ENCODE measurements around the gene SAAL1. TPM values are rescaled to one million over a fixed set of nuclear protein-coding genes. Genes with fewer than 3 reads are reported as not detected.

SAAL1 gene
- total RNA-seq, 1 experiment from 2014 or later: 34.3 TPM

DNA sequence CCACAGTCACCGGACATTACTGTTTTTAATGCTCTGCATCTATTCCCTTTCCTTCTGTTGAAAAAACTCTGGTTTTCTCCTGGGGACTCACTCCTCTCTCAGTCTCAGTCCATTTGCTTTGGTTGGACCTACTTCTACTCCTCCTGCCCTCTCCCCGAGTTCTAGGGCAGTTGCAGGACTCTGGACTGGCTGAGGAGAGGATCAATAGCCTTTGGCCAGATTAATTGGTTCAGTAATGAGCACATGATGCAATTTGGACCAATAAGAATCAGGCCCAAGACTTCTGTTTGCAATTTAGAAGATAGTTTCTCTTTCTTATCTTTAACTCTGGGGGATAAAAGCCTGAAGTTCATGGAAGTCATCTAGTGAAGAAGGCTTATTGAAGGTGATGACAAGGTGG, 44.5 kb downstream of the SAAL1 start:
- H3K36me3 Mint-ChIP-seq (ENCODE audit: insufficient read depth, unreplicated experiment): no peaks in the 10 kb centered on the region
- no peaks in the 10 kb centered on the region for H3K4me1 Mint-ChIP-seq (ENCODE audit: insufficient read depth, unreplicated experiment)
- H3K4me3 Mint-ChIP-seq (ENCODE audit: unreplicated experiment): no peak overlapping the region
- no peaks in the 10 kb centered on the region for H3K27me3 Mint-ChIP-seq (ENCODE audit: insufficient read depth, unreplicated experiment)
- intact Hi-C loops (cut with micrococcal nuclease): no loop called here
- CTCF ChIA-PET: interaction anchor here (0.6 kb wide), 1 partner anchor 92 kb away, joined by 3 read pairs; no protein-coding TSS in a partner anchor
- no peak for DNase-seq (ENCODE audit: unreplicated experiment)
- H3K27ac Mint-ChIP-seq (ENCODE audit: low read depth, unreplicated experiment): no peak overlapping the region
- no peak for TF ChIP-seq CTCF (IDR thresholded peaks at IDR 0.05; ENCODE audit: unreplicated experiment)
- H3K9me3 Mint-ChIP-seq (ENCODE audit: unreplicated experiment): no peaks in the 10 kb centered on the region
- no TSS peak for BruUV-seq (replicated peaks)
- POLR2A ChIA-PET: no interaction called here

- Mint-ChIP-seq H3K4me3 (ENCODE audit: unreplicated experiment) (no peak overlapping the region), H3K27me3 (ENCODE audit: insufficient read depth, unreplicated experiment) (no peaks in the 10 kb centered on the region), H3K27ac (ENCODE audit: low read depth, unreplicated experiment) (no peak overlapping the region), H3K36me3 (ENCODE audit: insufficient read depth, unreplicated experiment) (peaks cover 6% of the 10 kb centered on the region), H3K4me1 (ENCODE audit: insufficient read depth, unreplicated experiment) (no peaks in the 10 kb centered on the region), H3K9me3 (ENCODE audit: unreplicated experiment) (no peaks in the 10 kb centered on the region)
- intact Hi-C loops (cut with micrococcal nuclease): no loop called here
- ChIA-PET CTCF (no interaction called here), POLR2A (interaction anchor here (0.7 kb wide), 1 partner anchor 50 kb away, joined by 3 read pairs; no protein-coding TSS in a partner anchor)
- no TSS peak for BruUV-seq (replicated peaks)
- DNase-seq (ENCODE audit: unreplicated experiment): no peak
- no peak for TF ChIP-seq CTCF (IDR thresholded peaks at IDR 0.05; ENCODE audit: unreplicated experiment)
These were observed 49.2 kb downstream of the SAAL1 start for GRCh38 chr11:18056561-18057181.

DNA sequence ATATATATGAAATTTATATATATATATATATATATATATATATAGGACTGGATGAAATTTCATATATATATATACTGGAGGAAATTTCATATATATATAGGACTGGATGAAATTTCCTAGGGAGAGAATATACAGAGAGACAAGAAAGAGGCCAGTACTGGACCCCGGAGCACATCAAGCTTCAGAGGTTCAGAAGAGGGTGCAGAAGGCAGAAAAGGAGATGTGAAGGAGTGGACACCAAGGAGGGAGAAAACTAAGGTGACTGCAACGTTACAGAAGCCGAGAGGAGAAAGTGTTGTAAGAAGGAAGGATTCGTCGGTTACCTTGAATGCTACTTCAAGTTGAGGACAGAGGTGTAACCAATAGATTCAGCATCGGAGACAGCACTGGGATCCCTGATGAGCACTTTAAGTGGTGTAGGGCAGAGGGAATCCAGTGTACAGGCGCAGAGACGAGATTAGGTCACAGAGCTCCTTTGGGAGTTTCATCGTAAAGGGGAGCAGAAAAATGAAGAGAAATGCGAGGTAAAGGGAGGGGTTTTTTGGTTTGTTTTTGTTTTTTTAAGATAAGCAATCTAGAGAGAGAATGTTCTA, 51.3 kb downstream of the SAAL1 start:
- H3K27ac Mint-ChIP-seq (ENCODE audit: low read depth, unreplicated experiment): no peak overlapping the region
- no peaks in the 10 kb centered on the region for H3K4me1 Mint-ChIP-seq (ENCODE audit: insufficient read depth, unreplicated experiment)
- H3K27me3 Mint-ChIP-seq (ENCODE audit: insufficient read depth, unreplicated experiment): no peaks in the 10 kb centered on the region
- H3K36me3 Mint-ChIP-seq (ENCODE audit: insufficient read depth, unreplicated experiment): peaks cover 6% of the 10 kb centered on the region
- CTCF ChIA-PET: interaction anchor here (0.6 kb wide), 1 partner anchor 1873 kb away, joined by 4 read pairs; no protein-coding TSS in a partner anchor
- intact Hi-C loops (cut with micrococcal nuclease): no loop called here
- no peak for DNase-seq (ENCODE audit: unreplicated experiment)
- H3K4me3 Mint-ChIP-seq (ENCODE audit: unreplicated experiment): no peak overlapping the region
- POLR2A ChIA-PET: no interaction called here
- no peaks in the 10 kb centered on the region for H3K9me3 Mint-ChIP-seq (ENCODE audit: unreplicated experiment)
- no TSS peak for BruUV-seq (replicated peaks)
- no peak for TF ChIP-seq CTCF (IDR thresholded peaks at IDR 0.05; ENCODE audit: unreplicated experiment)

DNA sequence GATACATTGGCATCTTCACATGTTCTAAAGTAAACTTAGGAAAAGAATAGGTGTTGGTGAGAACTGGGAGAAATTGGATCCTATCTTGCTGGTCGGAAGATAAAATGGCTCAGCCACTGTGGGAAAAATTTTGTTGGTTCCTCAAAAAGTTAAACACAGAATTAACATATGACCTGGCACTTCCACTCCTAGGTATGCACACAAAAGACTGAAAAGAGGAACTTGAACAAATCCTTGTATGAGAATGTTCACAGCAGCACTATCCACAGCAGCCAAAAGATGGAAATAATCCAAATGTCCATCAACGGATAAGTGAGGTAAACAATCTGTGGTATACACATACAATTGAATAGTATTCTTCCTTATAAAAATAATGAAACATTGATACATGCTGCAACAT, 55.0 kb downstream of the SAAL1 start:
- POLR2A ChIA-PET: no interaction called here
- Mint-ChIP-seq H3K9me3 (ENCODE audit: unreplicated experiment) (peaks cover 7% of the 10 kb centered on the region), H3K4me3 (ENCODE audit: unreplicated experiment) (no peak overlapping the region), H3K36me3 (ENCODE audit: insufficient read depth, unreplicated experiment) (peaks cover 6% of the 10 kb centered on the region), H3K27ac (ENCODE audit: low read depth, unreplicated experiment) (no peak overlapping the region), H3K4me1 (ENCODE audit: insufficient read depth, unreplicated experiment) (no peaks in the 10 kb centered on the region), H3K27me3 (ENCODE audit: insufficient read depth, unreplicated experiment) (peaks cover 1% of the 10 kb centered on the region)
- TF ChIP-seq CTCF (IDR thresholded peaks at IDR 0.05; ENCODE audit: unreplicated experiment): no peak
- intact Hi-C loops (cut with micrococcal nuclease): no loop called here
- BruUV-seq (replicated peaks): no TSS peak
- CTCF ChIA-PET: no interaction called here
- DNase-seq (ENCODE audit: unreplicated experiment): no peak

Measured in MCF 10A (cell line).